ENCODE data around the gene INSYN1. TPM values are rescaled to one million over a fixed set of nuclear protein-coding genes. Genes with fewer than 3 reads are reported as not detected.

INSYN1 gene
- total RNA-seq, 2 experiments from 2014 or later = not detected

GRCh38 chr15:73766598-73766997 is 13.4 kb upstream of the INSYN1 start:
- DNase-seq = no peak
- CTCF ChIA-PET = no interaction called here
- H3K27ac Mint-ChIP-seq = no peak overlapping the region
- H3K9me3 Mint-ChIP-seq = no peaks in the 10 kb centered on the region
- intact Hi-C loops (cut with micrococcal nuclease) = no loop called here
- H3K36me3 Mint-ChIP-seq (ENCODE audit: low read depth) = no peaks in the 10 kb centered on the region
- H3K4me1 Mint-ChIP-seq (ENCODE audit: low read depth) = no peaks in the 10 kb centered on the region
- no peak overlapping the region for H3K4me3 Mint-ChIP-seq
- peaks cover 13% of the 10 kb centered on the region for H3K27me3 Mint-ChIP-seq (ENCODE audit: low read depth)

DNA sequence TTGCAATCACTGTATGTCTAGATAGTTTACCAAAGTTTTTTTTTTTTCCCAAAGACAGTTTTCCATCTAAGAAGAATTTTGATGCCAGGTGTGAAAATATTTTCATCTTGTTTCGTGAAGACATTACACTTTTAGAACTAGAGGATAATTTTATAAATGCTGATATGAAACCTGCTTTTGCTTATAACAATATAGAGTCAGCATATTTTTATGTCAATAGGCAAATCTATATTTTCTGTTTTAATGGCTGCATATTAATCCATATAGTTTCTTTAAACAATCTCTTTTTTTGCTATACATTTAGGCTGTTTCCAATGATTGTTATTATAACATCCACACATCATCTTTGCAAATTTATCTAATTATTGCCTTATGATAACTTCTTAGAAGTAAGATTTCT is 12.6 kb upstream of the INSYN1 start:
- Mint-ChIP-seq H3K4me1 (ENCODE audit: low read depth) (no peaks in the 10 kb centered on the region), H3K4me3 (no peak overlapping the region), H3K9me3 (no peaks in the 10 kb centered on the region), H3K27me3 (ENCODE audit: low read depth) (peaks cover 10% of the 10 kb centered on the region), H3K27ac (no peak overlapping the region), H3K36me3 (ENCODE audit: low read depth) (no peaks in the 10 kb centered on the region)
- CTCF ChIA-PET = no interaction called here
- intact Hi-C loops (cut with micrococcal nuclease) = no loop called here
- no peak for DNase-seq

DNA sequence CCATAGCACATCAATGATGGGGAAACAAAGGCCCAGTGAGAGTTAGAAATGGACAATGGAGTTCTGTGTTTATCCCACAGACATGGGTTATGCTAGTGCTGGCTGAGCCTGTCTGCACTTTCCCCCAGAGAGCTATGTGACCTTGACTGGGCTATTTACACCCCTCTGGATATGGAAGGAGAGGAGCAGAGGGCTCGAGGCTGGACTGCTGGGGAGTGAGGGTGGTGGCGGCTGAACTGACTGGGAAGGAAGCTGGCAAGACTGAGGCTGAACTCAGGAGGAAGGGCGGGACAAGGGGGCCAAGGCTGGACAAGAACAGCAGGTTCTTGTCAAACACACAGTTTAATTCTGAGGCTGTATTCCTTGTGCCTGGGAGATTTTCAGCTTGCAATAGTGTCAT is 10.8 kb upstream of the INSYN1 start:
- Mint-ChIP-seq H3K36me3 (ENCODE audit: low read depth) (no peaks in the 10 kb centered on the region), H3K9me3 (no peaks in the 10 kb centered on the region), H3K27me3 (ENCODE audit: low read depth) (peaks cover 10% of the 10 kb centered on the region), H3K27ac (no peak overlapping the region), H3K4me1 (ENCODE audit: low read depth) (no peaks in the 10 kb centered on the region), H3K4me3 (no peak overlapping the region)
- CTCF ChIA-PET = no interaction called here
- DNase-seq = no peak
- intact Hi-C loops (cut with micrococcal nuclease) = no loop called here

- intact Hi-C loops (cut with micrococcal nuclease) = no loop called here
- CTCF ChIA-PET = no interaction called here
- no peaks in the 10 kb centered on the region for H3K36me3 Mint-ChIP-seq (ENCODE audit: low read depth)
- H3K27me3 Mint-ChIP-seq (ENCODE audit: low read depth) = peaks cover 15% of the 10 kb centered on the region
- H3K4me1 Mint-ChIP-seq (ENCODE audit: low read depth) = no peaks in the 10 kb centered on the region
- no peaks in the 10 kb centered on the region for H3K9me3 Mint-ChIP-seq
- no peak overlapping the region for H3K4me3 Mint-ChIP-seq
- no peak for DNase-seq
- no peak overlapping the region for H3K27ac Mint-ChIP-seq
Measured at GRCh38 chr15:73760330-73761329, 7.5 kb upstream of the INSYN1 start.

- Mint-ChIP-seq H3K4me1 (ENCODE audit: low read depth) (no peaks in the 10 kb centered on the region), H3K27ac (no peak overlapping the region), H3K4me3 (no peak overlapping the region), H3K9me3 (no peaks in the 10 kb centered on the region), H3K36me3 (ENCODE audit: low read depth) (no peaks in the 10 kb centered on the region), H3K27me3 (ENCODE audit: low read depth) (peaks cover 28% of the 10 kb centered on the region)
- CTCF ChIA-PET = no interaction called here
- intact Hi-C loops (cut with micrococcal nuclease) = no loop called here
- DNase-seq = no peak
Measured at GRCh38 chr15:73758461-73758860, 5.3 kb upstream of the INSYN1 start.

GRCh38 chr15:73757571-73757970 is 4.4 kb upstream of the INSYN1 start:
- Mint-ChIP-seq H3K4me1 (ENCODE audit: low read depth) (no peaks in the 10 kb centered on the region), H3K9me3 (no peaks in the 10 kb centered on the region), H3K27ac (no peak overlapping the region), H3K4me3 (no peak overlapping the region), H3K27me3 (ENCODE audit: low read depth) (peaks cover 27% of the 10 kb centered on the region), H3K36me3 (ENCODE audit: low read depth) (no peaks in the 10 kb centered on the region)
- CTCF ChIA-PET = no interaction called here
- intact Hi-C loops (cut with micrococcal nuclease) = no loop called here
- DNase-seq = no peak

DNA sequence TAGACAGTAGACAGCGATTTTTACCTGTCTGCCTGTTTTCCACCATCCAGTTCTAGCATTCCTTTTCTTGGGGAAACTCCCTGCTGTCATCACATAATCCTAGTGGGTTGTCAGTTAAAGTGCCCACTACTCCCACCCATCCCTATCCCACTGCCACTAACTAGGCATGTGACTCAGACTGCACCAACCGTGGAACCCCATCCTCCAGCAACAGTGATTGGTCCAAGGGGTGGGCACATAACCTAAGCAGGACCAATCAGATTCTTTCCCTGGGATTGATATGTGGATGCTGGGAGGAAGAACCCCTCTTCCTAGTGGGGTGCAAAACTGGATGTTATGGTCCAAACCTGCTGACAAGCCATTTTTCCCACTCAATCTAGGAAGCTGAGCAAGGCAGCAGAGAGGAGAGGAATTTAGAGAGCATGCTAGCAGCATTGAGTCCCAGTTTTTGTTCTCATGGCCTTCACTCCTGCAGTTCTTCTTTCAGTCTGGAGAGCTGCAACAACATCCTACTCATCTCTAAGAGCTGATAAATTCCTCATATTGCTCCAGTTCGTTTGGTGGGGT is 3.9 kb upstream of the INSYN1 start:
- H3K4me3 Mint-ChIP-seq = no peak overlapping the region
- H3K9me3 Mint-ChIP-seq = no peaks in the 10 kb centered on the region
- H3K4me1 Mint-ChIP-seq (ENCODE audit: low read depth) = no peaks in the 10 kb centered on the region
- peaks cover 27% of the 10 kb centered on the region for H3K27me3 Mint-ChIP-seq (ENCODE audit: low read depth)
- CTCF ChIA-PET = no interaction called here
- no peak for DNase-seq
- no peak overlapping the region for H3K27ac Mint-ChIP-seq
- intact Hi-C loops (cut with micrococcal nuclease) = no loop called here
- H3K36me3 Mint-ChIP-seq (ENCODE audit: low read depth) = no peaks in the 10 kb centered on the region

- Mint-ChIP-seq H3K27ac (no peak overlapping the region), H3K4me3 (no peak overlapping the region), H3K4me1 (ENCODE audit: low read depth) (no peaks in the 10 kb centered on the region), H3K36me3 (ENCODE audit: low read depth) (no peaks in the 10 kb centered on the region), H3K9me3 (no peaks in the 10 kb centered on the region), H3K27me3 (ENCODE audit: low read depth) (peaks cover 28% of the 10 kb centered on the region)
- intact Hi-C loops (cut with micrococcal nuclease) = no loop called here
- CTCF ChIA-PET = no interaction called here
- DNase-seq = no peak
Measured at GRCh38 chr15:73756390-73756789, 3.2 kb upstream of the INSYN1 start.

DNA sequence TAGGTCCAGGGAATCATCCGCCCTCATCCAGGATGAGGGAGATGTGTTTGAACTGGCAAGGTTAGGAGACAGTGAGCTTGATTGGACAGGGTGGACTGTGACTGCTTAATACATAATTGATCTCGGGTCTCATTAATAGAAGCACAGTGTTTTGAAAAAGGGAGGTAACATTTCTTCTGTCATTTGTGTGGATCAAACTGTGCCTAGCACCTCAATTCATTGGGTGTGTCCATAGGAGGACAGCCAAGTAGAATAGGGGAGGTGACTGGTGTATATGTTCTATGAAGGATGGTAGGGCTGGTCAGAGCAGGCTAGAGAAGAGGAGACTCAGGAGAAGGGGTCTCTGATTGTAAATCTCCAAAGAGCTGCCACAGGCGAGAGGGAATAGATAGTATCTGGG is 2.8 kb upstream of the INSYN1 start:
- intact Hi-C loops (cut with micrococcal nuclease) = no loop called here
- H3K27me3 Mint-ChIP-seq (ENCODE audit: low read depth) = peaks cover 30% of the 10 kb centered on the region
- no peak overlapping the region for H3K4me3 Mint-ChIP-seq
- CTCF ChIA-PET = no interaction called here
- H3K9me3 Mint-ChIP-seq = no peaks in the 10 kb centered on the region
- no peak overlapping the region for H3K27ac Mint-ChIP-seq
- H3K36me3 Mint-ChIP-seq (ENCODE audit: low read depth) = no peaks in the 10 kb centered on the region
- DNase-seq = no peak
- H3K4me1 Mint-ChIP-seq (ENCODE audit: low read depth) = no peaks in the 10 kb centered on the region

DNA sequence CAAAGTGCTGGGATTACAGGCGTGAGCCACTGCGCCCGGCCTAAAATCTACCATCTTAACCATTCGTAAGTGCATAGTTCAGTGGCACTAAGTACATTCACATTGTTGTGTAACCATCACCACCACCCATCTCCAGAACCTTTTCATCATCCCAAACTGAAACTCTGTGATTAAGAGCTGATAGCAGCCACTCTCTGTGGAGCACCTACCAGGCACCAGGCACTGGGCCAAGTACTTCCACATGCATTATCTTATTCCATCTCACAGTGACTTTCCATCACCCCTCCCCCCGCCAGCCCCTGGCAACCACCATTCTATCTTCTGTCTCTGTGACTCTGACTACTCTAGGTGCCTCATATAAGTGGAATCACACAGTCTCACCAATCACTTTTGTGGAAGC is 2.3 kb upstream of the INSYN1 start:
- intact Hi-C loops (cut with micrococcal nuclease) = no loop called here
- no peak for DNase-seq
- CTCF ChIA-PET = no interaction called here
- H3K27me3 Mint-ChIP-seq (ENCODE audit: low read depth) = peaks cover 34% of the 10 kb centered on the region
- no peaks in the 10 kb centered on the region for H3K4me1 Mint-ChIP-seq (ENCODE audit: low read depth)
- H3K4me3 Mint-ChIP-seq = no peak overlapping the region
- no peak overlapping the region for H3K27ac Mint-ChIP-seq
- no peaks in the 10 kb centered on the region for H3K9me3 Mint-ChIP-seq
- H3K36me3 Mint-ChIP-seq (ENCODE audit: low read depth) = no peaks in the 10 kb centered on the region

- Mint-ChIP-seq H3K4me1 (ENCODE audit: low read depth) (no peaks in the 10 kb centered on the region), H3K27me3 (ENCODE audit: low read depth) (peaks cover 38% of the 10 kb centered on the region), H3K36me3 (ENCODE audit: low read depth) (no peaks in the 10 kb centered on the region), H3K9me3 (no peaks in the 10 kb centered on the region), H3K27ac (no peak overlapping the region), H3K4me3 (no peak overlapping the region)
- intact Hi-C loops (cut with micrococcal nuclease) = no loop called here
- CTCF ChIA-PET = no interaction called here
- DNase-seq = no peak
Measured at GRCh38 chr15:73754461-73754860, 1.3 kb upstream of the INSYN1 start.

GRCh38 chr15:73752806-73753193 is 351 bp downstream of the INSYN1 start:
- Mint-ChIP-seq H3K9me3 (no peaks in the 10 kb centered on the region), H3K4me3 (no peak overlapping the region), H3K27me3 (ENCODE audit: low read depth) (peaks cover 38% of the 10 kb centered on the region), H3K4me1 (ENCODE audit: low read depth) (no peaks in the 10 kb centered on the region), H3K27ac (no peak overlapping the region), H3K36me3 (ENCODE audit: low read depth) (no peaks in the 10 kb centered on the region)
- DNase-seq = no peak
- intact Hi-C loops (cut with micrococcal nuclease) = no loop called here
- CTCF ChIA-PET = no interaction called here

All from activated naive CD4-positive, alpha-beta T cell treated with anti-CD3 and anti-CD28 coated beads for 36 hours (primary cell).